ENCODE data around the gene MRI1.

- TF ChIP-seq CTCF (conservative IDR thresholded peaks at IDR 0.05; ENCODE audit: low read depth, low read length) (no peak), RAD21 (IDR thresholded peaks at IDR 0.05; ENCODE audit: low read length) (no peak), POLR2A (IDR thresholded peaks at IDR 0.05; ENCODE audit: low read depth, low read length) (no peak), RCOR1 (IDR thresholded peaks at IDR 0.05; ENCODE audit: insufficient replicate concordance, low read length) (no peak), SMC3 (IDR thresholded peaks at IDR 0.05; ENCODE audit: low read depth, low read length) (no peak), FOS (IDR thresholded peaks at IDR 0.05; ENCODE audit: low read depth, low read length) (no peak), MAFK (IDR thresholded peaks at IDR 0.05; ENCODE audit: low read depth, low read length) (no peak), CHD1 (IDR thresholded peaks at IDR 0.05; ENCODE audit: low read depth, low read length) (no peak), USF2 (IDR thresholded peaks at IDR 0.05; ENCODE audit: low read depth, low read length) (no peak), CEBPB (IDR thresholded peaks at IDR 0.05; ENCODE audit: low read depth, low read length) (no peak), MAZ (IDR thresholded peaks at IDR 0.05; ENCODE audit: borderline replicate concordance, low read depth, low read length) (no peak), ELK1 (IDR thresholded peaks at IDR 0.05; ENCODE audit: borderline replicate concordance, low read depth, low read length) (no peak)
Observed at GRCh38 chr19:13807421-13808021, 43.2 kb downstream of the MRI1 start.

Measured in IMR-90 (cell line).